Fibroblast of skin of abdomen (primary cell): Measurements from ENCODE around the gene FTCDNL1.

ENCODE experiments used
- DNase-seq: peaks from one replicate; pipeline ENCODE4 v3.0.0-alpha.2; 2013

Gene FTCDNL1

DNA sequence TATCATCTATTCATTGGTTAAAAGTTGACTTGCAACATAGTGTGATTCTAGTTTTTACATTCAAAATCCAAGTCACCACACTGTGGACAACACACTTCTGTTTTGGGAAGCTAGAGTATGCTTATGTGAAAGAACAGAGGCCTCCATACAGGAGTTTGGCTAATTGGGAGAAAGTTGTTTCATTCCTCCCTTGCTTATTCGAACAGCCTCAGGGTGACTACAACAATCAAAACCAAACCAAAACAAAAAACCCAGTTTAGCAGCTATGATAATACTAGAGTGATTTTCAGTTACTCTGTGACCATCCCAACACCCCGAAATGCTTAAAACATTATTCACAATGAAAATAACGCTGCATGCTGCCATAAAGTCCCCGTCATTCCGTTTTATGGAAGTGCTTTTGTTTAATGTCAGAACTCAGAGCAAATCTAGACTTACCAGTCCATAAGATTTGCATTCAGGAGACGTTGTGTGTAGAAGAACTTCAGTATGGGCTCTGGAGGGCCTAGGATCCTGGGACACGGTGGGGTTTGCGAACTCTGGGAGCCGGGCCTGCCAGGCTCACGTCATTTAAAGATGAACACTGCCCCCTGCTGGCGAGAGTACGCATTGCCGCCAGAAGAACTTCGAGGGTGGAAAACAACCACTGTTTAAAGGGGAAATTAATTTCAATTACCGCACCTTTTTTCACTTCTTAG, 111.4 kb downstream of the FTCDNL1 start:
- peak; percentile 64 for DNase-seq

DNA sequence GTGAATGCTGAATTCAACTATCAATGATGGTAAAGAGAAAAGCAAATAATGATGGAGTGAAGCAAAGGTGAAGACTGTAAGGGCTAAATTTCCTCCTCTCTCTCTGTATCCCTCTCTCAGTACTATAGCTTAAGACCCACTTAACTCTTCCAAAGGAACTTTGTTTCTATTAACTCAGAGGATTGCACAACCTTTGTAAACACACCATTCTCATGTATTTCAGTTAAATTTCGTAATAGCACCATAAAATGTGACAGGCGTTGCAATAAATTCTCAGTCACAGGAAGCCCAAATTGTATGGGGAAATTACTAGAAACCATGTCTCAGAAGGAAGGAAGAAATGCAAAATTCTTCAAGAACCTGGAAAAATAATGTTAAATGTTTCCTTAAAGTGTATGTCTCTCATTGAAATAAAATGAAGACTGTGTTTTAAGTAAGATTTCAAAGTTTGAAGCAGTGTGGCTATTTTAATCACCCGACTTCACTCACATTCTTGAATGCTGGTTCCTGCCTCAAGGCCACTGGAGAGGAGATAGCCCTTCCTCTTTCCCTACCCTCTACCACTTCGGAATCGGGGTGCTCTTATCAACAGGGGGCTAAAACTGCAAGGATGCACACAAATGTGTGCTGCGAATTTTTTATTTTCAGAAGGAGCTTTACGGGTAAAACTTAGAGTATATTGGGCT, 112.1 kb downstream of the FTCDNL1 start:
- DNase-seq, result peak; percentile 73

DNA sequence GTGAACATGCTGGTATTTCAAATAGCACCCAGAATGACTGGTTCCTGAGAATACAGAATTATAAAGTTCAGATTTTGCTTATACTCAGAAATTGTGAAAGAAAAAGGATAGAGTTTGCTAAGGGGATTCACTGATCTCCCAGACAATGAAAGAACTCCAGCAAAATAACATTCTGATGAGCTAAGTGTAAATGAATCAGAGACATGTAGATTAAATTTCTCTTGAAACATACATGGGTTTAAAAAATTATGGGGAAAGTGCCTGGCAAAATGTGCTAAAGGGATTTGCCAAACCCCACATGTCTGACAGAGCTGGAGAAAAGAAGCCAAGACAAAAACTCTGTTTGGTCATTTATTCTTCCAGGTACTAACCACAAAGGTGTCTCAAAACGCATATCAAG, 116.3 kb downstream of the FTCDNL1 start:
- DNase-seq, result peak; percentile 29

DNA sequence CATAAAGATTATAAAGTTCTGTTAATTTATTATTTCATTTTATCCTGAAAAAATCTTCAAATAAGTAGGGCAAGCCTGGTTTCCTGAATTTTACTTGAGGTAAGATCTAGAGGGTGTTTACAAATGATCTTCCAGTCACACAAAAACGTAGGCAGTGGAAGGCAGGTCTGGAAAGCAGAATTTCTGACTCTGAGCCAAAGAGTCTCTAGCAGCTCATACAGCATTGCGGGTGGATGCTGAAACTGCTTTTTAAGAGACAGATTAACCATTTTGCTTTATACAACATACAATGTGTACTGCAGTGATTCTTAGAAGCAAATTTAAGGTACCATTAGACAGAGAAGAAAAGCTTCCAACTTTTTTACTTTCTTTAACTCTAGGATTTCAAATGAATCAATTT, 117.0 kb downstream of the FTCDNL1 start:
- no peak for DNase-seq

- no peak for DNase-seq
Measured at GRCh38 chr2:199727801-199728200, 123.2 kb downstream of the FTCDNL1 start.

DNA sequence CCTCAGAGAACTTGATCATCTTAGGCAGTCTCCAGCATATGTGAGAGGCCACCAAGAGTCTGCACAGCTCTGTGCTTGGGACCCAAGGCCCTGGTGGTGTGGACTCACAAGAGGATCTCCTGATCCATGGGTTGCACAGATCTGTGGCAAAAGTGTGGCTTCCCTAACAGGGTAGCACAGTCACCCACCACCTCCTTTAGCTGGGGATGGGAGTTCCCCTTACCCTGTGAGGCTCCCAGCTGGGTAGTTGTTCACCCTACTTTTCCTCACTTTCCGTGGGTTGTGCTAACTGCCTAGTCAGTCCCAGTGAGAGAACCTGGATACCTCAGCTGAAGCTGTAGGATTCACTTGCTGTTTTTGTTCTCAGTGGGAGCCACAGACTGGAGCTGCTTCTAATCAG, 123.7 kb downstream of the FTCDNL1 start:
- no peak for DNase-seq

GRCh38 chr2:199718074-199718473, 132.9 kb downstream of the FTCDNL1 start:
- DNase-seq, result no peak

DNA sequence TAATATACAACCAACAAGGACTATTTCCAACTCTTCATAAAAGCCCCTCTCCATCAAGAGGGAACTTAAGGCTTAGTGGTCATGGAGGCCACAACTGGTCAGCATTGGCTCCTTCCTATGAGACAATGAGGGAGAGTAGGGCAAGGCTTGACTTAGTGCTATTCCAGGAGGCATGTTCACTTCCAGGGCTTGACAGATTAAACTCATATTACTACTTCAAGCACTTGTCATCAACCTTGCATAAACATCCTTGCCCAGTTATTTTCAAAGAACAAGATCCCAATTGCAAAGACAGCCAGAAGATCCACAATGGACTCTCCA, 133.4 kb downstream of the FTCDNL1 start:
- no peak for DNase-seq

DNA sequence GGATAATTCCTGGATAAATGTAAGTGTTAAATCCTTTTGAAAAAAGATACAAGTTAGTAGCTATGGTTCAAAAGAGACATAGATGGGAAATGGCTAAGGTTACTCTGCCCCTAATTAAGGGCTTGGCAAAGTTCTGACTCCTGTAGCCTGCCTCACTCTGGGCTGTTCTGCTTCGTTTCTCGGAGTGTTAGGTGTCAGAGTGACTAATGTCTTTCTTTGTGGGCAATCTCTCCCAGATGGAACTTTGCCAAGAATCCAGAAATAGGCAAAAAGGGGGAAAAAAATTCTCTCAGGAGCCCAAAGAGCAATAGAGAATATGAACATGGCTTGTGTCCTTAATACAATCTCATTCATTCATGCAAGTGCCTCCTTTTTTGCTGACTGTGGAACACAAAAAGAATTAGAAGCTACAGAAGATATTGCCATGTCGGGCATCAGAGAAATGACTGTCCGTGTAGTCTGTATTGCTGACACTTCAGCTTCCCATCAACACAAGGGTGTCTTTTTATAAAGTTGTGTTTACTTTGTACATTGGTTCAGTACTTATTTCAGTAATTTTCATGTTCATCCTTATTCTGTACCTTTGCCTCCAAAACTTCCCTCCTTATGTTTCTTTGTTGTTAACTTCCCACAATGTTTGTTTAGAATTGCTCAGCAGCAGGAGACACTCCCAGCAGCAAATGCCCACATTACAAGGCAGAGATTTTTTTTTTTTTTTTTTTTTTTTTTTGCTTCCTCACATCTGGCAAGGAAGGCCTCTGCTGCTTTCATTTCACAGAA, 134.0 kb downstream of the FTCDNL1 start:
- DNase-seq, result peak; percentile 17

GRCh38 chr2:199713746-199714145, 137.2 kb downstream of the FTCDNL1 start:
- DNase-seq, result no peak

DNA sequence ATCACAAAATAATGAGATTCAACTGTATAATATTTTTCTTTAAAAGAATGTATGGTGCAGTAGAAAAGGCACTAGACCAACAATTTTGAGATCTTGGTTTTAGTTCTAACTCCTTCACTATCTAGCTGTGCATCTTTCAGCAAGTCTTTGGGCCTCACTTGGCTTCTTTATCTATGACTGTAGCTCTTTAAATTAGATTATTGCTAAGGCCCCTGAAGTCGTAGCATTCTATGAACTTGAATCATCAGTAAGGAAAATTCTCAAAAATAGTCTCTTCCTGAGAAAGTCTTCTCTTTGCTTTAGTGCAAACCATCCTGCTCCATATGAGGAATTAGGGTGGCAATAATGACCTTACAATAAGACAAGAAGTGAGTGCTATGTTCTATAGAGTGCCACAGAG, 140.4 kb downstream of the FTCDNL1 start:
- peak; percentile 28 for DNase-seq
